ENCODE measurements around the gene NFAT5. TPM values are rescaled to one million over a fixed set of nuclear protein-coding genes. Genes with fewer than 3 reads are reported as not detected.

Gene NFAT5
- polyA plus RNA-seq, 2 of the 4 experiments (the other 2 are of a cell fraction), result 9.5 to 45.1 TPM

- no peak for TF ChIP-seq CHD2 (IDR thresholded peaks at IDR 0.05; ENCODE audit: low read length, partially characterized antibody)
- TF ChIP-seq PHF8 (IDR thresholded peaks at IDR 0.05; ENCODE audit: borderline replicate concordance, low read depth), result no peak
- TF ChIP-seq MAFK (IDR thresholded peaks at IDR 0.05; ENCODE audit: partially characterized antibody), result no peak
- no peak for TF ChIP-seq NR3C1 (IDR thresholded peaks at IDR 0.05)
- no peak for TF ChIP-seq ZSCAN20 (CRISPR knock-in tag; IDR thresholded peaks at IDR 0.05)
- no peak for TF ChIP-seq RARB (CRISPR knock-in tag; IDR thresholded peaks at IDR 0.05)
- no peak for TF ChIP-seq REST (IDR thresholded peaks at IDR 0.05)
- no peak for TF ChIP-seq BHLHE40 (IDR thresholded peaks at IDR 0.05; ENCODE audit: low read depth, low read length)
- TF ChIP-seq SMC3 (IDR thresholded peaks at IDR 0.05), result no peak
- TF ChIP-seq RAD21 (conservative IDR thresholded peaks at IDR 0.05 in 1 of 2, IDR thresholded peaks at IDR 0.05 in 1 of 2), result no peak
- TF ChIP-seq POLR2AphosphoS2 (conservative IDR thresholded peaks at IDR 0.05; ENCODE audit: low read length), result no peak
- TF ChIP-seq ZFP36 (IDR thresholded peaks at IDR 0.05; ENCODE audit: borderline replicate concordance, partially characterized antibody), result no peak
- no peak for TF ChIP-seq MAZ (IDR thresholded peaks at IDR 0.05; ENCODE audit: borderline replicate concordance, low read depth, low read length)
- TF ChIP-seq, protein P1, sequence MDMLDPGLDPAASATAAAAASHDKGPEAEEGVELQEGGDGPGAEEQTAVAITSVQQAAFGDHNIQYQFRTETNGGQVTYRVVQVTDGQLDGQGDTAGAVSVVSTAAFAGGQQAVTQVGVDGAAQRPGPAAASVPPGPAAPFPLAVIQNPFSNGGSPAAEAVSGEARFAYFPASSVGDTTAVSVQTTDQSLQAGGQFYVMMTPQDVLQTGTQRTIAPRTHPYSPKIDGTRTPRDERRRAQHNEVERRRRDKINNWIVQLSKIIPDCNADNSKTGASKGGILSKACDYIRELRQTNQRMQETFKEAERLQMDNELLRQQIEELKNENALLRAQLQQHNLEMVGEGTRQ (IDR thresholded peaks at IDR 0.05), result no peak
- TF ChIP-seq ATOH8 (CRISPR knock-in tag; IDR thresholded peaks at IDR 0.05; ENCODE audit: low read depth), result no peak
- ATAC-seq (no peak), DNase-seq (ENCODE audit: low read depth in 1 of 2, low spot score in 1 of 2) (no peak), FAIRE-seq (no peak)
- no peak overlapping the region for H3K27ac ChIP-seq
- H3K4me2 ChIP-seq, result no peak overlapping the region
- H3K9me3 ChIP-seq, result no peaks in the 10 kb centered on the region
- H3K4me1 ChIP-seq, result no peaks in the 10 kb centered on the region
- H3K4me3 ChIP-seq, result no peak overlapping the region
- CTCF ChIA-PET, result interaction anchor here (0.6 to 1.4 kb wide), 2 partner anchors 8 to 215 kb away, joined by 4 read pairs; no protein-coding TSS in a partner anchor
- POLR2A ChIA-PET, result no interaction called here
- 93% methylated on average over 1 of the region's 1 CpG for WGBS (ENCODE audit: missing lambda C conversion rate)
These were observed 97.1 kb downstream of the NFAT5 start for GRCh38 chr16:69662901-69663300.

DNA sequence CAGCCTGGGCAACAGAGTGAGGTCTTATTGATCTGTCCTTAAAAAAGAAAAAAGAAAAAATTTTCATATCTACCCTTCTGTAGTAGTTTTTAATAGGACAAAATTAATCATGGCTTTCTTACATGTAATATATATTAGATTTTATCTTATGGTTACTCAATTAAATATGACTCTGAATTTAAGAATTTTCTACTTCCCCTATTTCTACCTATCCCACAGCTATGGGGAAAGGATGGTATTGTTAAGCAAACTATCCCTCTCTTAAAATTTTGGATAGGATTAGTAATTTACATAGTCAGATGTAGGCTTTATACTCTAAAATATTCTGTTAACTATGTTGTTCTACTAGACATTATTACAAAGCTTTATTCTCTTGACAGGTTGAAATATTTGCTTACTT lies 98.1 kb downstream of the NFAT5 start:
- Histone ChIP-seq H3K4me3 (no peak overlapping the region), H3K4me2 (no peak overlapping the region), H3K27ac (no peak overlapping the region), H3K4me1 (no peaks in the 10 kb centered on the region), H3K9me3 (no peaks in the 10 kb centered on the region)
- TF ChIP-seq CBX2 (IDR thresholded peaks at IDR 0.05; ENCODE audit: borderline replicate concordance, low read depth), result no peak
- TF ChIP-seq CEBPB (IDR thresholded peaks at IDR 0.05), result no peak
- no peak for TF ChIP-seq JUN (IDR thresholded peaks at IDR 0.05)
- TF ChIP-seq ZSCAN20 (CRISPR knock-in tag; IDR thresholded peaks at IDR 0.05), result no peak
- TF ChIP-seq MYC (IDR thresholded peaks at IDR 0.05; ENCODE audit: borderline replicate concordance, low read length), result no peak
- no peak for TF ChIP-seq HMGXB4 (CRISPR knock-in tag; IDR thresholded peaks at IDR 0.05; ENCODE audit: borderline replicate concordance)
- no peak for TF ChIP-seq TFCP2L1 (CRISPR knock-in tag; IDR thresholded peaks at IDR 0.05)
- no peak for TF ChIP-seq MAFK (IDR thresholded peaks at IDR 0.05; ENCODE audit: partially characterized antibody)
- TF ChIP-seq MAZ (IDR thresholded peaks at IDR 0.05; ENCODE audit: borderline replicate concordance, low read depth, low read length), result no peak
- TF ChIP-seq SREBF2 (IDR thresholded peaks at IDR 0.05), result no peak
- ATAC-seq, result no peak
- ChIA-PET POLR2A (interaction anchor here (0.5 kb wide), 1 partner anchor 30 kb away, joined by 4 read pairs; no protein-coding TSS in a partner anchor), CTCF (interaction anchor here (1.4 to 1.5 kb wide), 2 partner anchors 9 to 16 kb away, joined by 3 to 4 read pairs; no protein-coding TSS in a partner anchor)
- DNase-seq (ENCODE audit: low read depth in 1 of 2, low spot score in 1 of 2), result no peak
- FAIRE-seq, result no peak
